ENCODE data around the gene ART1.

The ART1 gene

DNA sequence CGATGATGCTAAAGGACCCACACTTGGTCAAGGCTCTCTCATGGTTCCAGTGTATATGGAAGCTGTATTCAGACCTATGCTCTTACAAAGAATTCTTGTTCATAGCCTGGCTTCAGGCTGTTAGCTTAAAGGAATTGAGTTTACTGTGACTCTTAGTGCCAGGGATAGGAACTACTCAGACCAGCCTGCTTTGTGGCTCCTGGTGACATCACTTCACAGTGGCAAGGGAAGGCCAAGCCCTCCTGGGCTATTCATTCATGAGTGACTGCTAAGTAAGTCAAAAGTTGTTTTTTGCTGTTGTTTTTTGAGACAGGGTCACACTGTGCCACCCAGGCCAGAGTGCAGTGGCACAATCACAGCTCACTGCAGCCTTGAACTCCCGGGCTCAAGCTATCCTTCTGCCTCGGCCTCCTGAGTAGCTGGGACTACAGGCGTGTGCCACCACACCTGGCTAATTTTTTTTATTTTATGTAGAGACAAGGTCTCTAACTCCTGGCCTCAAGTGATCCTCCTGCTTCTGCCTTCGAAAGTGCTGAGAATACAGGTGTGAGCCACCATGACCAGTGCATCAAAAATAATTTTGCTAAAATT, 12.8 kb upstream of the ART1 start:
- TF ChIP-seq, protein P1, sequence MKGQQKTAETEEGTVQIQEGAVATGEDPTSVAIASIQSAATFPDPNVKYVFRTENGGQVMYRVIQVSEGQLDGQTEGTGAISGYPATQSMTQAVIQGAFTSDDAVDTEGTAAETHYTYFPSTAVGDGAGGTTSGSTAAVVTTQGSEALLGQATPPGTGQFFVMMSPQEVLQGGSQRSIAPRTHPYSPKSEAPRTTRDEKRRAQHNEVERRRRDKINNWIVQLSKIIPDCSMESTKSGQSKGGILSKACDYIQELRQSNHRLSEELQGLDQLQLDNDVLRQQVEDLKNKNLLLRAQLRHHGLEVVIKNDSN (IDR thresholded peaks at IDR 0.05): no peak
- TF ChIP-seq, protein P2, sequence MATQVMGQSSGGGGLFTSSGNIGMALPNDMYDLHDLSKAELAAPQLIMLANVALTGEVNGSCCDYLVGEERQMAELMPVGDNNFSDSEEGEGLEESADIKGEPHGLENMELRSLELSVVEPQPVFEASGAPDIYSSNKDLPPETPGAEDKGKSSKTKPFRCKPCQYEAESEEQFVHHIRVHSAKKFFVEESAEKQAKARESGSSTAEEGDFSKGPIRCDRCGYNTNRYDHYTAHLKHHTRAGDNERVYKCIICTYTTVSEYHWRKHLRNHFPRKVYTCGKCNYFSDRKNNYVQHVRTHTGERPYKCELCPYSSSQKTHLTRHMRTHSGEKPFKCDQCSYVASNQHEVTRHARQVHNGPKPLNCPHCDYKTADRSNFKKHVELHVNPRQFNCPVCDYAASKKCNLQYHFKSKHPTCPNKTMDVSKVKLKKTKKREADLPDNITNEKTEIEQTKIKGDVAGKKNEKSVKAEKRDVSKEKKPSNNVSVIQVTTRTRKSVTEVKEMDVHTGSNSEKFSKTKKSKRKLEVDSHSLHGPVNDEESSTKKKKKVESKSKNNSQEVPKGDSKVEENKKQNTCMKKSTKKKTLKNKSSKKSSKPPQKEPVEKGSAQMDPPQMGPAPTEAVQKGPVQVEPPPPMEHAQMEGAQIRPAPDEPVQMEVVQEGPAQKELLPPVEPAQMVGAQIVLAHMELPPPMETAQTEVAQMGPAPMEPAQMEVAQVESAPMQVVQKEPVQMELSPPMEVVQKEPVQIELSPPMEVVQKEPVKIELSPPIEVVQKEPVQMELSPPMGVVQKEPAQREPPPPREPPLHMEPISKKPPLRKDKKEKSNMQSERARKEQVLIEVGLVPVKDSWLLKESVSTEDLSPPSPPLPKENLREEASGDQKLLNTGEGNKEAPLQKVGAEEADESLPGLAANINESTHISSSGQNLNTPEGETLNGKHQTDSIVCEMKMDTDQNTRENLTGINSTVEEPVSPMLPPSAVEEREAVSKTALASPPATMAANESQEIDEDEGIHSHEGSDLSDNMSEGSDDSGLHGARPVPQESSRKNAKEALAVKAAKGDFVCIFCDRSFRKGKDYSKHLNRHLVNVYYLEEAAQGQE (IDR thresholded peaks at IDR 0.05; ENCODE audit: low read depth): no peak
- TF ChIP-seq YY1 (IDR thresholded peaks at IDR 0.05; ENCODE audit: low read depth) (no peak), NFIC (IDR thresholded peaks at IDR 0.05) (no peak), TCF12 (IDR thresholded peaks at IDR 0.05; ENCODE audit: low read depth) (no peak), RAD21 (IDR thresholded peaks at IDR 0.05; ENCODE audit: low read depth) (no peak), CREB1 (IDR thresholded peaks at IDR 0.05; ENCODE audit: low read depth) (no peak), TAF1 (IDR thresholded peaks at IDR 0.05; ENCODE audit: low read depth) (no peak), EGR1 (IDR thresholded peaks at IDR 0.05) (no peak)

DNA sequence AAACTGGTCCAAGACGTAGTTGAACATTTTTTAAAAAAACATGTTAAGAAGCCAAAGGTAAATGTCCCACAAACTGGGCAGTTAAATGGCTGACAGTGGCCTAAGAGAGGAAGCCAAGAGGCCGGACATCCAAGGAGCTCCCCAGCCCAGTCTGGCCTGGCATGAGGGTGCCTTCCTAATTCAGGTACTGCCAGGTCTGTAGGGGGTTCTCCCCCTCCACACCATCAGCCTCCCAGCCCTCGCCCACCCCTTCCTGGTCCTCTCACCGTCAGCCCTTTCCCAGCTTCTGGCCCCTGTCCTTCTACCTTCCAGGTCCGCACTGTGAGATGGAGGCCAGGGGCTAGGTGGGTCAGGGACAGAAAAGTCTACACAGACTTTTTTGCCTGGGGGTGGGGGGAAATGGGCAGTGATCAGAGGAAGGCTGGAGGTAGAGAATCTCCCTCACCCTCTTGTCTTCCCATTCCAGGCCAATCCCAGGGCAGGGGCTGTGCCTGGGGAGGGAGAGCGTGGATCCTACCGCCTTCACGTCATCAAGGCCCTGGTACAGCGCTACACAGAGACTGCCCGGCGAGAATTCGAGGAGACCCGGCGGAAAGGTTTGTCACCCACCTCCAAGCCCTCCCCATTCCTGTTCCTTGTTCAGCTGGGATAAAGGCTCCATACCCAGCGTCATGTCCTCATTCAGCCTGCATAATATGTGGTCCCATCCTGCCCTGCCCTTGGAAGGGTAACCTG, 9.1 kb upstream of the ART1 start:
- no peak for TF ChIP-seq ZBTB7A (IDR thresholded peaks at IDR 0.05; ENCODE audit: low read depth)
- TF ChIP-seq CEBPB (IDR thresholded peaks at IDR 0.05): no peak
- TF ChIP-seq, protein P1 (IDR thresholded peaks at IDR 0.05): no peak
- no peak for TF ChIP-seq RAD21 (IDR thresholded peaks at IDR 0.05; ENCODE audit: low read depth)
- TF ChIP-seq EGR1 (IDR thresholded peaks at IDR 0.05): no peak
- no peak for TF ChIP-seq YY1 (IDR thresholded peaks at IDR 0.05; ENCODE audit: low read depth)
- no peak for TF ChIP-seq NFIC (IDR thresholded peaks at IDR 0.05)
- TF ChIP-seq, protein P3, sequence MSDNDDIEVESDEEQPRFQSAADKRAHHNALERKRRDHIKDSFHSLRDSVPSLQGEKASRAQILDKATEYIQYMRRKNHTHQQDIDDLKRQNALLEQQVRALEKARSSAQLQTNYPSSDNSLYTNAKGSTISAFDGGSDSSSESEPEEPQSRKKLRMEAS (IDR thresholded peaks at IDR 0.05): no peak
- no peak for TF ChIP-seq EP300 (IDR thresholded peaks at IDR 0.05; ENCODE audit: borderline replicate concordance)
- TF ChIP-seq TCF12 (IDR thresholded peaks at IDR 0.05; ENCODE audit: low read depth): no peak
- TF ChIP-seq TEAD4 (IDR thresholded peaks at IDR 0.05): no peak
- no peak for TF ChIP-seq TAF1 (IDR thresholded peaks at IDR 0.05; ENCODE audit: low read depth)
- no peak for TF ChIP-seq CREB1 (IDR thresholded peaks at IDR 0.05; ENCODE audit: low read depth)
- TF ChIP-seq FOXM1 (IDR thresholded peaks at IDR 0.05; ENCODE audit: borderline replicate concordance, low read depth): no peak

DNA sequence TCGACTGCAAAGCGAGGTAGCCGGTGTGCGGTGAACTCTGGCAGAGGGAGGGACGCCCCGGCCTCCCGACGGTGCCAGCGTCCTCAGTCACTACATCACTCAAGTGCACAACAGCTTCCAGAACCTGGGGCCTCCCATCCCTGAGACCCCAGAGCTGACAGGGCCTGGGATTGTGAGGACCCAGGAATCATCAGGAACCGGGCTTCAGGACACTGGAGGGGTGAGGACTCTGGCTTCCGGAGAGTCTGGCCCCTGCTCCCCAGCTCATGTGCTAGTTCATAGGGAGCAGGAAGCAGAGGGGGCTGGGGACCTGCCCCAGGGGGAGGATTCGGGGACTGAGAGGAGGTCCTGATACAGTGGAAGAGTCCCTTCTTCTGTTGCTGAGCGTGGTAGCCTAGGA, 7.7 kb upstream of the ART1 start:
- TF ChIP-seq, protein P2 (IDR thresholded peaks at IDR 0.05; ENCODE audit: low read depth): no peak
- TF ChIP-seq RAD21 (IDR thresholded peaks at IDR 0.05; ENCODE audit: low read depth) (no peak), CEBPB (IDR thresholded peaks at IDR 0.05) (no peak), TEAD4 (IDR thresholded peaks at IDR 0.05) (no peak), TAF1 (IDR thresholded peaks at IDR 0.05; ENCODE audit: low read depth) (no peak), FOXM1 (IDR thresholded peaks at IDR 0.05; ENCODE audit: borderline replicate concordance, low read depth) (no peak)
- TF ChIP-seq, protein P3 (IDR thresholded peaks at IDR 0.05): no peak

DNA sequence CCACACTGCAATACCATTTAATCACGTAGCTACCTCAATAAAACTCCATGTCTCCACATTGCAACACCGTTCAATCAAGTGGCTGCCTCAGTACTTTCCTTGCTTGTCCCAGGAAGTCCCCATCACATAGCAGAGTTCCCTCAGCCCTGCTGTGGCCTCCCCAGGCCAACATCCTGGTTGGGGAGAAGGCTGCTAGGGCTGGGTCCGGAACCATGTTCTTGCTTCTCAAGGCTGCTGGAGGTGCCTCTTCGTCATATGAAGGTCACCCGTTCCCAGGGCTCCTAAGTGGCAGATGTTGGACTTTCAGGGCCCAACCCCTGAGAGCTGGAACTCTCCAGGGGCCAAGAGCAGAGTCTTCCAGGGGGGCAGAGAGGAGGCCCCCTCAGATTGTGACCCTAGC, 6.4 kb upstream of the ART1 start:
- TF ChIP-seq TAF1 (IDR thresholded peaks at IDR 0.05; ENCODE audit: low read depth) (no peak), CEBPB (IDR thresholded peaks at IDR 0.05) (no peak), EP300 (IDR thresholded peaks at IDR 0.05; ENCODE audit: borderline replicate concordance) (no peak), NFIC (IDR thresholded peaks at IDR 0.05) (no peak), RAD21 (IDR thresholded peaks at IDR 0.05; ENCODE audit: low read depth) (no peak), ZBTB7A (IDR thresholded peaks at IDR 0.05; ENCODE audit: low read depth) (no peak), FOXM1 (IDR thresholded peaks at IDR 0.05; ENCODE audit: borderline replicate concordance, low read depth) (no peak), CREB1 (IDR thresholded peaks at IDR 0.05; ENCODE audit: low read depth) (no peak), TCF12 (IDR thresholded peaks at IDR 0.05; ENCODE audit: low read depth) (no peak), YY1 (IDR thresholded peaks at IDR 0.05; ENCODE audit: low read depth) (no peak), EGR1 (IDR thresholded peaks at IDR 0.05) (no peak), TEAD4 (IDR thresholded peaks at IDR 0.05) (no peak)
- TF ChIP-seq, protein P1 (IDR thresholded peaks at IDR 0.05): no peak
- TF ChIP-seq, protein P2 (IDR thresholded peaks at IDR 0.05; ENCODE audit: low read depth): no peak
- TF ChIP-seq, protein P3 (IDR thresholded peaks at IDR 0.05): no peak
